HT1080 (cell line): ENCODE data around the gene RAMP3. TPM values are rescaled to one million over a fixed set of nuclear protein-coding genes. Genes with fewer than 3 reads are reported as not detected.
A peak's percentile ranks its signal among the peaks of the same experiment; 100 is the strongest.
"Not testable (repeated sequence)": the region's sequence is repeated elsewhere in the genome, so short reads cannot be mapped to it uniquely, and the experiment has no call there.

ENCODE experiments used
- DNase-seq: peaks from one replicate; pipeline ENCODE4 v3.0.0-alpha.2; 2015; ENCODE audit warnings: low read depth
- total RNA-seq: library from RNA; depleted of rRNA; stranded (reverse); fragments of >200 nt; shearing (Covaris generic); gene quantifications from 2 replicates; pipeline ENCODE4 v1.2.3, GENCODE V29; 2014

The RAMP3 gene
- total RNA-seq, 1 experiment from 2014 or later: not detected

DNA sequence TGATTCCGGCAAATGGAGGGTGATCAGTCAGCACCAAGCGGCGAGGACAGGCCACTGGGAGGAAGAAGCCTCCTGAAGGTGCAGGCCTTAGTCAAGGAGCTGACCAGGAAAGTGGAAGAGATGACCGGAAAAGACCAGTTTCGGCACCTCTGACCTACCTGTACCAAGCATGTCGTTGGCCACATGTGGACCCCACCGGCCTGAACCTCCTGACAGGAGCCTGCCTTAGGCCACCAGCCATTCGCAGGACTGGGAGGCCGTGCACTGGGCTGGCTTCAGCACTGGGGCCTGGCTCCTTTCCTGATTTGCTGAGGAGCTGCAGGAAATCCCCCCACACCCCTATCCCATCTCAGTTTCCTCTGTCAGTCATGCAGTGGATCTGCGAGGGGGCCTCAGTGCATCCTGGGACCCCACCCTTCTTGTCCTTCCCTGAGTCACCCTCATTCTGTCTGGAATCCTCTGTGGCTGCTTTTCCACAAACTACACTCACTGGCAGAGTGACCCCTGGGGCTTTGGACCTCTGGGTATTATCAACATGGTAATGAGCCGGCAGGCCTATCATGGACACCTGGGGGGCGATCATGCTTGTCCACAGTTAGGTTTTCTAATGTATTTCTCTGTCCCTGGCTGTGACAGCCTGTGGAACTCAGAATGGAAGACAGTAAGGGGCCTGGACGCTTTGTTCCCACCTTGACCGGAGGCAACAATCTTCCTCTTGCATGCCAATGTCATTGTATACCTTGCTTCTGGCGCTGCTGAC is 33.0 kb downstream of the RAMP3 start:
- no peak for DNase-seq

DNA sequence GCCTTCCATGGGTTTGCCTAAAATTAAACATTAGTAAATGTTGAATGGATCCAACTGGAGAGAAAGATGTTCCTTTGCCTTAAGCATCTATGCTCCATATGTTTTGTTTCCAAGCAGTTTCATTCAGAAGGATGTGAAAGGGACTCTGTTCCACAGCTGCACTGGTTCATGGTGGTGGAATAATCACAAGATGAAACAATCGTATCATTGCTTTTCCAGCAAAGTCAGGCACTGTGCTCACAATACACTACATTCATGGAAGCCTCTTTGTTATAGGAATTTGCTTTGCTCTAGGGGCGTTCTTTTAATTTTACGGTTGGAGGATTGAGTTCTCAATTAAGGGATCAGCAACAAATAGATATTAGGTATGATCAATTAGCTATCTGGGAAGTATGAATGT is 33.8 kb downstream of the RAMP3 start:
- DNase-seq: no peak

GRCh38 chr7:45192621-45193041 is 35.0 kb downstream of the RAMP3 start:
- peak; percentile 13 for DNase-seq

GRCh38 chr7:45193828-45194227 is 36.2 kb downstream of the RAMP3 start:
- no peak for DNase-seq

DNA sequence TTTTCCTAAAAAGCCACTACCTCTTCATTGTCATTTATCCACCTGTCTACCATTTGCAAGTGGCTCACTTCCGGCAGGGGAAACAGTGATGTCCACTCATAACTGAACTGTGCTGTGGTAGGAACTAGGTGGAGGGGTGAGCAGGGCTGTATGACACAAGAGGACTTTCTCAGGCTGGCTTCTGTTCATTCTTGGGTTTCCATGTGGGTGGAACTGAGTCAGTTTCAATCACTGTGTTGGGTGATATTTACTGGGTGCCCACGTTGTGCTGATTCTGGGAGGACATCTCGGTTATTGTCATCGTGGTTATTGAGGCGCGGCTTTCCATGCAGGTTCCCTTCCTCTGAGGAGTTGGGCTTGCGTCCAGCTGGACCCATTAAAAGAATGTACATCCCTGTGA is 38.8 kb downstream of the RAMP3 start:
- DNase-seq: no peak

DNA sequence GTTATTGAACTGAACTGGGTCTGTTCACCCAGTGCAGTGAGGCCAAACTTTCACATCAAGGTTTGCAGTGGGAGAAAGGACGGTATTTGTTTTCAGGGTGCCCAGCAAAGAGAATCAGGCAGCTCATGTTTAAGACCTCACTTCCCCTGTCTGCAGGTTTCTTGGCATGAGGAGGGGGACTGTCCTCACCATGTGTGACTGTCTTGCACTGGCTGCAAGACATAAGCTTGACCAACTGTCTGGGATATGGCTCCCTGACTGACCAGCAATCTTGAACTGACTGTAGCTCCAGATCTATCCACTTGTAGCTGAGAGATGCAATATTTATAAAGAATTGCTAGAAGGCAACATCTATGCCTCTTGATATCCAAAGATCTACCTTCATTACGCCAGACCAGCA is 39.9 kb downstream of the RAMP3 start:
- no peak for DNase-seq

DNA sequence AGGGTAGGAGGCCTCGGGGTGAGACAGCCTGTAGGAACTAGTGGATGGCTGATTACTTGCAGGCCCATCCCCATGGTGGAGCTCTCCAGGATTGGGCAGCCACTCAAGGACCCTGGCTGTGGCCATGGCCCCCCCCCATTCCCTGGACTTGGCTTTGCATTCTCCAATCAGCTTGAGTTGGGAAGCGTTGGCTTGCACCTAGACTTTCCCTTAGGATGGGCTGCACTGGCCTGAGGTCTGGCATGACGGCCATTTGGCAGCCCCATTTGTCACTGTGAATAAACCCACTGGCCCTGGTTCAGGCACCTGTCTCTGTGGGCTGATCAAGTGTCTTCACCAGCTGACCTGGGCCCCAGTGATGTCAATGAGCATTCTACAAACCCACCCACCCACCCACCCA is 41.4 kb downstream of the RAMP3 start:
- DNase-seq: no peak

DNA sequence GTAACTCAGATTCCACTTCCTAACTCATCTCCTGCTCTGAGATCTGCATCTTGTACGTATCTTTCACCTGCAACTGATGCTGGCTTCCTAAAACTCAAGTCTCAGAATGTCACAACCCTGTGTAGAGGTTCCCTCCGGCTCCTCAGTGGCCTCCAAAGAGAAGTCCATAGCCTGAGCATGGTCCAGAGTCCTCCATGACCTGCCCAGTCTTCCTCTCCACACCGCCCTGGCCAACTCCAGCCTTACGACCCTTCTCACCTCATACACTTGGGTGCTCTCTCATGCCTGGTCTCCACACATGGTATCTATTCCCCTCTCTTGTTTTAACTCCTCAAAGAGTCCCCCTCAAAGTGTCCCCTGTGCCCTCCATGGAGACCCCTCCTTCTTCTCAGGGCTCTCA is 41.9 kb downstream of the RAMP3 start:
- no peak for DNase-seq

- no peak for DNase-seq
Measured at GRCh38 chr7:45202625-45203024, 45.0 kb downstream of the RAMP3 start.

GRCh38 chr7:45203036-45203435 is 45.4 kb downstream of the RAMP3 start:
- no peak for DNase-seq

- no peak for DNase-seq
Measured at GRCh38 chr7:45203459-45203858, 45.9 kb downstream of the RAMP3 start.

DNA sequence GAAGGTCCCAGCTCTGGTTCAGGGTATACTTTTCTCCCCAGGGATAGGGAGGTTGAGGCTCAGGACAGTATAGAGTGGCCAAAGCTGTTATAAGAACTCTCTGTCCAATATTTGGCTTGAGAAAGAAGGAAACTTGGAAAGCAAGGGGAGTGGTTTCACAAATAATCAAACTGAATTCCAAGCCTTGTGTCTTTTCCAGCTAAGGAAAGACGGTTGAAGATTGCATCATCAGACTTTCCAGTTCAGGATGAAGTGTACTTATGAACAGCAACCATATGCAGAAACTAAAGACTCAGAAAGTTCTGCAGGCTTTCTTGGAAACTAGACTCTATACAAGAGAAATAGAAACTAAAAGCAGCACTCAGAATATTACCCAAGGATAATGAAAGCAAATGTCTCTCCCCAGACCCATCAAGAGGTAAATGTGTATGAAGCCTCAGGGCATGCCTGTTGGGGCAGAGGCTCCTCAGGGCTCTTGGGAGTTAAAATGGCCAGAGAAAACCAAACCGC is 46.4 kb downstream of the RAMP3 start:
- DNase-seq: peak; percentile 8

GRCh38 chr7:45206266-45206665 is 48.7 kb downstream of the RAMP3 start:
- DNase-seq: not testable (repeated sequence)

- not testable (repeated sequence) for DNase-seq
Measured at GRCh38 chr7:45209909-45210308, 52.3 kb downstream of the RAMP3 start.

DNA sequence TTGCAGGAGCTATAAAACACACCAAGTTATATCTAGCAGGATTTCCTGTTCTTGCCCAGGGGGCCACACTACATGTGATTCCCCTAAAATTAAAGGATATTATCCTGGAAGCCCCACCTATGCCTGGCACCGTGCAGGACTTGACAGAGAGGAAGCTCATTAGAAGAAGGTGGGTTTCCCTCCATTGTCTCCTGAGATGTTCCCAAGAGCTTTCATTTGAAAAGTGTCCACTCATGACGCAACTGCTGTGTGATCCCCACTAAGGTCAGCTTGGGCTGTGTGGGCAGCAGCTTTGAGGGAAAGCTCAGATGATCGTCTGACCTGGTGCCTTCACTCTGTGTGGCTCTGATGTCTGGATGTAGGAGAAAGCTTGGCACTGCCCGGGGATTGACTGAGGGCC is 53.5 kb downstream of the RAMP3 start:
- DNase-seq: no peak

- no peak for DNase-seq
Measured at GRCh38 chr7:45211958-45212357, 54.4 kb downstream of the RAMP3 start.

DNA sequence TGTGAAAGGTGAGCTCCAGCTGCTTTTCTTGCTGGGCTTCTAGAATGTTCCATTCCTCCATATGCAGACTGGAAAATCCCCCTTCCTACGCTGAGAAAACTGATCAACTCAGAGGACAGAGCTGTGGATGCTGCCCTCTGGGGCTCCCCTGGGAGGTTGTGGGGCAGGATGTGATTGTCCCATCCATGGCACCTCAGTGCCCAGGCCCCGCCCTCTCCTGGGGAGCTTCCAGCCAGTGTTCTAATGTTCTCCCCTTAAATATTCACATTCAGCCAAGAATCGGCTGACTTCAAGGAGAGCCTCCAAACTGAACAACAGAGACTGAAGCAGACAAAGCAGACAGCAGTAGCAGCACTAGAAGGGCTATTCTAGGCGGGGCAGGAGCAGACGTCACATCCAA is 55.0 kb downstream of the RAMP3 start:
- no peak for DNase-seq

GRCh38 chr7:45215601-45216062 is 58.0 kb downstream of the RAMP3 start:
- no peak for DNase-seq

DNA sequence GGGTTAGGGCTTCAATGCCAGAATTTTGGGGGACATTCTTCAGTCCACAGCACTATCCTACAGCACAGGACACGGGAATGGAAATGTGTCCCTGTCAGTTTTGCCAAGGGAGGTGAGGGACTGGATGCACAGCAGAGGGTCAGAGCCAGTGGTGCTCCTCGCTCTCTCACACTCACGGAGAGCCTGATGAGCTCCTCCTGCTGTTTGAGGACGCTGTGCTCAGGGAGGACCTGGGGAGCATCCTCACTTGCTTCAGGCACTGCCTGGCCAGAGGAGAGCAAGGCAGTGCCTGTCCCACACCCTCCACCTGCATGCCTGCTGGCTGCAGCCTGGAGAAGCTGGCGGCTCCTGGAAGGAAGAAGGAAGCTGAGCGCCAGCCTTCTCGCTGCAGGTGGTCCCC is 58.6 kb downstream of the RAMP3 start:
- no peak for DNase-seq

- no peak for DNase-seq
Measured at GRCh38 chr7:45216622-45217165, 59.1 kb downstream of the RAMP3 start.

DNA sequence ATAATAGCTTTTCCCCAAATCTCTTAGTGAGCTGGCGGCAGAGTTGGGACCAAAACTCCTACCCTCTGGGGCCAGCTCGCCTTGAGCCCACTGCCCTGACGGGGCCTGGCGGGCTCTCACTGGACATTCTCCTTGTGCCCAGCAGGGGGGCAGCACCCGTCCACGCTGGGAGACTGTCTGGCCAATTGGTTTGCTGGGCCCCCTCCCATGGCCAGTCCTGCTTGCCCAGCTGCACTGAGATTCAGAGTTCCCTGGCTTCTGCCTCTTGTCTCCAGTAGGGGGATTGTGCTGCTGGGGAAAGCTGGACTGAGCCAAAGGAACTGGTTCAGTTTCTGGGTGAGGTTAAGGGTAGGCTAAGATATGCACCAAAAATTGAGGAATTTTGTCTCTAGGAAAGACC is 59.8 kb downstream of the RAMP3 start:
- peak; percentile 27 for DNase-seq

DNA sequence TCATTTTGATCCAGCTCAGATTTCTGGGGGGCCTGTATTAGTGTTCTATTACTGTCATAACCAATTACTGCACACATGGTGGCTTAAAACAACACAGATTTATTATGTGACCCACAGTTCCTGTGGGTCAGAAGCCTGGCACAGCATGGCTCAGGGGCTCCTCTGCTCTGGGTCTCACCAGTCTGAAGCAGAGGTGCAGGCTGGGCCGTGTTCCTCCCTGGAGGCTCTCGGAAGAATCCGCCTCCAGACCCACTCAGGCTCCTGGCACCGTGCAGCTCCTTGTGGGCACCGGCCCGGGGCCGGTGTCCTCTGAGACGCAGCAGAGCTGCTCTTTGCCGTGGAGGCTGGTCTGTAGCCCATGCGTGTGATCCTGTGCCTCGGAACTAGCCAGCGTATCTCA is 61.5 kb downstream of the RAMP3 start:
- DNase-seq: no peak

- no peak for DNase-seq
Measured at GRCh38 chr7:45219801-45220435, 62.3 kb downstream of the RAMP3 start.
